GM19239 (cell line): Measurements from ENCODE around the gene IL7R.
A peak's percentile ranks its signal among the peaks of the same experiment; 100 is the strongest.

Experiments
- DNase-seq: peaks from one replicate; pipeline ENCODE4 v3.0.0; 2011; ENCODE audit warnings: low spot score; ENCODE audit not compliant: insufficient read length
- FAIRE-seq: peaks from 2 replicates; lab custom pipeline; 2011; peaks lifted over from hg19 to GRCh38; lab: Jason Lieb, UNC

Gene IL7R, protein sequence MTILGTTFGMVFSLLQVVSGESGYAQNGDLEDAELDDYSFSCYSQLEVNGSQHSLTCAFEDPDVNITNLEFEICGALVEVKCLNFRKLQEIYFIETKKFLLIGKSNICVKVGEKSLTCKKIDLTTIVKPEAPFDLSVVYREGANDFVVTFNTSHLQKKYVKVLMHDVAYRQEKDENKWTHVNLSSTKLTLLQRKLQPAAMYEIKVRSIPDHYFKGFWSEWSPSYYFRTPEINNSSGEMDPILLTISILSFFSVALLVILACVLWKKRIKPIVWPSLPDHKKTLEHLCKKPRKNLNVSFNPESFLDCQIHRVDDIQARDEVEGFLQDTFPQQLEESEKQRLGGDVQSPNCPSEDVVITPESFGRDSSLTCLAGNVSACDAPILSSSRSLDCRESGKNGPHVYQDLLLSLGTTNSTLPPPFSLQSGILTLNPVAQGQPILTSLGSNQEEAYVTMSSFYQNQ

GRCh38 chr5:35856765-35857351 lies at the start of gene IL7R:
Gene IL7R (plus strand): TSS chr5:35856891. CDS start chr5:35856978, 87 bp downstream.
- DNase-seq, result no peak
- no peak for FAIRE-seq

- DNase-seq (no peak), FAIRE-seq (no peak)
Observed at GRCh38 chr5:35810601-35811000, 46.1 kb upstream of the IL7R start.

DNA sequence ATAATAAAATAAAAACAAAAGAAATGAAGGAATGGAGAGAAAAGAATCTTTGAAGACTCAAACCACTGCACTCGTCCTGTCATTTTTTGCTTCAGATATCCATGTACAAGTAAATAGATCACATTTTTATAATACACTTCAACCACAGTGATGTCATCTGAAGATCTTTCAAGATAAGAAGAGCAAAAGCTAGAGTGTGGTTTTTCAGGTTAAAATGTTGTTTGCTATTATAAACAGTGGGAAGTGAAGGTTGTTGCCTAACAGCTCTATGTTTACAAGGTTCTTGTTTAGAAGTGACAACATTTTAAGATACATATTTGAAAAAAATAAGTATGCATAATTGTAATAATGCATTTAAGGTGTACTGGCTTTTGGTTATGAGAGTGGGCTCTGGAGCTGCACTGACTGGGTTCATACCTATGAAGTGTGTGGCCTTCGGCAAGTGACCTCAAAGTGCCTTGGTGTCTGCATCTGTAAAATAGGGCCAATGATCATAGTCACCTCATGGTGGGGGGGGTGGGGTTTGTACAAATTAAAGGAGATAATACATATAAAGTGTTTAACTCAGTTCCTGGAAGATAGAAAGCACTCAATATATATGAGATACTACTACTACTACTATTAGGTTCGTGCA lies 45.5 kb upstream of the IL7R start:
- DNase-seq, result no peak
- FAIRE-seq, result no peak

- FAIRE-seq (no peak), DNase-seq (no peak)
Observed at GRCh38 chr5:35813521-35813920, 43.2 kb upstream of the IL7R start.

DNA sequence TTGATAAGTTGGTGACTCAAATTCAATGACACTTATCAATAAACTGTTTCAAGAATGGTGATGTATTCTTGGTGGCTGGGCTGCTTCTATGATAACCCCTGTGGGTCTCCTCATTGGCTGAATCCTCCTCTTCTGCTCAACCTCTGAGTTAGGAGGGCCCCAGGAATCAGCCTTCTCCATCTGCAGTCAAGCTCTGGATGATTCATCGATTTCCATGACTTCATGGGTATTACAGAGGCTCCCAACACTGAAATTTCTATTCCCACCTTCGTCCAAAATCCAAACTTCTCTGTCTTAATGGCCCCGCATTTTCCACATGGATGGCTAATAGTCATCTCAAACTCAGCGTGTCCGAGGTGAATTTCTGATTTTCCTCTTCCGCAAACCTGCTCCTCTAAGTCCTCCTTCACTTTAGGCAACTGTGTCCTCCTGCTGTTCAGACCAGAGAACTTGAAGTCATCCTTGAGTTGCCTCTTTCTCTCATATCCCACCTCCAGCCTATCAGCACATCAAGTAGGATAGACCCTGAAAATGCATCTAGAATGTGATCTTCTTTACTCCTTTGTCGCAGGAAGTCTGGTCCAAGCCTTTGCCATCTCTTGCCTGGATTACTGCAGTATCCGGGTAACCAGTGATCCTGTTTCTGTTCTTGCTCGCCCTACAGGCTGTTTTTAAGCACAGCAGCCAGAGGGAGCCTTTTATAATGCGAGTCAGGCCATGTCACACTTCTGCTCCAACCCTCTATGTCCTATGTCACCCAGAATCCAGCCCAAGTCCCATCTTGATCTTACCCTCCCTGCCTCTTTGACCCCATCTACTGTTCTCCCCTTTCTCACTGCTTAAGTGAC lies 41.4 kb upstream of the IL7R start:
- DNase-seq (no peak), FAIRE-seq (no peak)

DNA sequence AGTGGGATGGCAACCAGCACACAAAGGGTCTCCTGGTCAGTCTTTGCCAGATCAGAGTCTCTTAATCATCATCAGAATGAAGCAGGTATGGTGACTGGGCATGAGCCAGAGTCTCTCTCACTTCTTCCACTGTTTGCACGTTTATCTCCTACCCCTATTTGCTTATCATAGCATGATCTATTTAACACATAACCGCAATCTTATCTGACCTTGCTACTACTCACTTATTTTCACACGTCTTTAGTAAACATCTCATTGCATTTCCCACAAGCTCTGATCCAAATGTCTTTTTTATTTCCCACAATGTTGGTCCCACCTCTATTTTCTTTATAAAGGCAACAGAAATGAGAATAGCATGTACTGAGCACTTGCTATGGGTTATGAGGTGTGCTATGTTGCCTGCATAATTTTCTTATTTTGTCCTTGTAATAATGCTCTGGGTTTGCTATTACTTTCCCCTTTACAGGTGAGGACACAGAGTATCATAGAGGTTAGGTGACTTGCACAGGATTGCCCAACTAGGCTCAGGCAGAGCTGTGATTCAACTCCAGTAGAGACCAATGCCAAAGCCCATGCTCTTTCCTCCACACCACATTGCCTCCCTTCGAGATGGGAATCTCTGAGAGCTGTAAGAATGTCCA lies 39.7 kb upstream of the IL7R start:
- no peak for FAIRE-seq
- no peak for DNase-seq

DNA sequence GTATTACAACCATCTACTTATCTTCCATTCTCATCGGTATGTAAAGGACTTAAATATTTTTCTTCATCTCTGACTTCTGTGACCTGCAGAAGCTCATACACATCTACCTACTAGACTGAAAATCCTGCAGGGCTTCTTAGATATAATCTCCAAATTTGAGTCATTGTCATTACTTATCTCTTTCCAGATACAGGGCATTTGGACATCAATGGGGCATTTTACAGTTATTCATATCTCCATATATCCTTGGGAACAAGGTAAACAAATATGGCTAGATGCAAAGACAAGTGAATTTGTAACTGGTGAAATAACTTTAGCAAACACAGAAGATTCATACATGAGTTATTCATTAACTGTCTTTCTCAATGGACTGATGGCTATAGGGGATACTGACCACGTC lies 37.7 kb upstream of the IL7R start:
- peak; percentile 11 for FAIRE-seq
- no peak for DNase-seq

- FAIRE-seq, result no peak
- no peak for DNase-seq
Observed at GRCh38 chr5:35819668-35820067, 37.0 kb upstream of the IL7R start.

DNA sequence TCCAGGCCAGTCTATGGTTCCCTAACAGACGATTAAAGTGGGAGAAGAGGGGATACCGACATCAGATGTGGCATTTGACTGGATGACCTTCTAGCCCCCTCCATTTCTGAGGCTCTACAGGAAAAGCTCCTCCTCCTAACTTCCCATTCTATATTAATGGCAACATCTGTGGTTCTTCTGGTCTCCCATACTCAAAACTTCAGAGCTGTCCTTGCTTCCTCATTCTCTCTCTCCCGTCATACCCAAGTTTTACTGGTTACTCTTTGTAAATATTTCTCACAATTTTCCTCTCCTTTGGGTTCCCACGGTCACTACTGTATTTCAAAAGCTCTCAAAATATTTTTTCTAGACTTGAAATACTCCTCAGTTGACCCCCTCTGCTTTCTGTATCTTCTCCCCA lies 36.0 kb upstream of the IL7R start:
- DNase-seq (no peak), FAIRE-seq (no peak)

DNA sequence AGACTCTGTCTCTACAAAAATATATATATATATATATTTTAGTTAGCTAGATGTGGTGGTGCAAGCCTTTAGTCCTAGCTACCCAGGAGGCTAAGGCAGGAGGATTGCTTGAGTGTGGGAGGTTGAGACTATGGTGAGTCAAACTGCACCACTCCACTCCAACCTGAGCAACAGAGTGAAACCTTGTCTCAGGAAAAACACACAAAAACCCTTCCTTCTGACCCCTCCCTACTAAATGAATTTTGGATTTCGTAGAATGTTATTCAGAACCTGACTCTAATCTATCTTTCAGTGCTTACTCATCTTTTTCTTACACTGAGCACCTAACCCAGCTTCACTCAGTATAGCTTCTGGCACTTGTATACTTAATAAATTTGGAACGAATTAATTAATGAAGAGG lies 35.2 kb upstream of the IL7R start:
- DNase-seq, result no peak
- FAIRE-seq, result no peak

DNA sequence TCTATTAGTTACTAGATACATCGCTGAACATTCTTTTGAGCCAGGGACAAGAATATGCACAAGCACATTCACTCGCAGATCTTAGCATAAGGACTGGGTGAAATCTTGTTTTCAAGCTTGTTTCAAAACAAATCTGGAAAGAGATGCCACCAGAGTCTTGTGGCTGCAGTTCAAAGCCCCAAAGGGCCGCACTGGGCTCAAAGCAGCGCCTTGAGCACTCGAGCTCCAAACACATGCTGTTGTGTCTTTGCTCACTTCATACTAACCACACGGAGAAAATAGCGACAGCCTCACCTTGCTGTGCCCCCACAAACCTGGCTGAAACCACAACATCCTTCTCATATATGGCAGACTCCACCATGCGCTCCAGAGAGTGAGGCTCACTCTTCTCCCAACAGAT lies 34.2 kb upstream of the IL7R start:
- no peak for DNase-seq
- FAIRE-seq, result no peak

GRCh38 chr5:35823347-35824098 lies 33.2 kb upstream of the IL7R start:
- DNase-seq (no peak), FAIRE-seq (no peak)

DNA sequence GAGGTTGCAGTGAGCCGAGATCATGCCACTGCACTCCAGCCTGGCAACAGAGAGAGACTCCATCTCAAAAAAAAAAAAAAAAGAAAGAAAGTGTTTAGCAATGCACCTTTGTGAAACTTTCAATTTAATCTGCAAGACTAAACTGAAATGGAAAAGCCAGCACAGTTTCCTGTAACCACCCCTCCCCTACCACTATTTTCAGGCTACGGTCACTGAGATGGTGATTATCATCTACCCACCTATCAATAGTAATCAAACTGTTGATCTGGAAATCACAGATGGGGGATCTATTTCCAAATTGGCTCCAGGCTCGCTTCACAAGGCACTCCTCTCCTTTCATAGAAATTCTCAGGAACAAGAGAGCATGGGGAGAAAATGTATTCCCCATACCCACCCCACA lies 30.6 kb upstream of the IL7R start:
- FAIRE-seq, result no peak
- DNase-seq, result no peak

- DNase-seq, result no peak
- no peak for FAIRE-seq
Observed at GRCh38 chr5:35826554-35826953, 30.1 kb upstream of the IL7R start.

- DNase-seq, result no peak
- FAIRE-seq, result no peak
Observed at GRCh38 chr5:35828082-35828598, 28.6 kb upstream of the IL7R start.

GRCh38 chr5:35830587-35830986 lies 26.1 kb upstream of the IL7R start:
- DNase-seq (no peak), FAIRE-seq (no peak)

DNA sequence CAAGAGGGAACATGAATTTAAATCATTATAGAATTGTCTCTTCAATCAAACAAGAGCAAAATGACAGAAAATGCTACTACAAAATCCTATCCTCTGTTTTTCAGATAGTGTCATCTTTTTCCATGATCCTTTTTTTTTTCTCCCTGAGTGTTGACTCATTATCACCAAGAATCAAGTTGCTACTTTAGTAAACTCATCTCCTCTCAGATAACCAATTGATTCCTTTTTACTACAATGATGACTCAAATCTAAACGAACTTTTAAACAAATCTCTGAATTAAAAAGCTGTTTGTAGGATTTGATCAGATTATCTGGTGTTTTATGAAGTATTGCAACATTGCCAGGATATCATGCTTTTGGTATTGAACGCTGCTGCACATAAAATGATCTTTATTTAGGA lies 23.9 kb upstream of the IL7R start:
- FAIRE-seq (no peak), DNase-seq (no peak)

- no peak for FAIRE-seq
- no peak for DNase-seq
Observed at GRCh38 chr5:35833224-35833623, 23.5 kb upstream of the IL7R start.
